GM12864 (cell line): Measurements from ENCODE around the gene GFOD2.
A peak's percentile ranks its signal among the peaks of the same experiment; 100 is the strongest.

ENCODE experiments used
- DNase-seq: peaks from one replicate; pipeline ENCODE4 v3.0.0-alpha.2; 2011; ENCODE audit warnings: low read depth
- H3K4me3 ChIP-seq: 2 replicates; pipeline ENCODE4 v1.5.1; 2011; ENCODE audit warnings: mild to moderate bottlenecking, low read depth, low read length, control low read depth
- CTCF ChIP-seq: IDR thresholded peaks from 2 replicates; pipeline ENCODE4 v1.5.1; 2011; ENCODE audit warnings: low read depth, mild to moderate bottlenecking, moderate library complexity, low read length, control low read depth, inconsistent platforms; ENCODE audit errors: missing control alignments

Gene GFOD2

GRCh38 chr16:67663151-67663876 lies 55.8 kb downstream of the GFOD2 start:
- peak; percentile 44 for TF ChIP-seq CTCF
- H3K4me3 ChIP-seq, result no peak overlapping the region
- no peak for DNase-seq

GRCh38 chr16:67662653-67663010 lies 56.5 kb downstream of the GFOD2 start:
- no peak for DNase-seq
- TF ChIP-seq CTCF, result no peak
- H3K4me3 ChIP-seq, result no peak overlapping the region

GRCh38 chr16:67661886-67662652 lies 57.0 kb downstream of the GFOD2 start:
- H3K4me3 ChIP-seq, result no peak overlapping the region
- no peak for DNase-seq
- TF ChIP-seq CTCF, result no peak

- peak overlapping the region; percentile 67 for H3K4me3 ChIP-seq
- no peak for TF ChIP-seq CTCF
- no peak for DNase-seq
These were observed 57.9 kb downstream of the GFOD2 start for GRCh38 chr16:67661101-67661761.

GRCh38 chr16:67660564-67661028 lies 58.5 kb downstream of the GFOD2 start, which contains the start of gene PARD6A:
Gene PARD6A, plus strand, starts transcription at chr16:67660960. Its CDS starts 79 bp downstream, at chr16:67661039.
- DNase-seq, result peak; percentile 95

More at GRCh38 chr16:67660564-67661028, 58.5 kb downstream of the GFOD2 start, which contains the start of gene PARD6A:
- H3K4me3 ChIP-seq, result peak within 1 kb of the TSS; percentile 79
- TF ChIP-seq CTCF, result no peak
